HepG2 (cell line): ENCODE measurements around the gene TOM1L2. TPM values are rescaled to one million over a fixed set of nuclear protein-coding genes. Genes with fewer than 3 reads are reported as not detected.

Experiments
- ATAC-seq: fragments of 200-7000 bp; cut with Tn5 transposase; 3 replicates; pipeline ENCODE4 v1.9.1; 2020; ENCODE audit warnings: mild to moderate bottlenecking, moderate library complexity
- BruUV-seq: library from RNA; stranded (reverse); fragments of 400-500 nt; replicated peaks from 2 replicates; lab custom pipeline; 2021; lab: Mats Ljungman, UMichigan
- CTCF ChIA-PET: fragments of 300-600 bp; formaldehyde crosslinking; extraction: SDS; loops from one replicate; lab custom pipeline; 2021; ENCODE audit warnings: low total read pairs, inconsistent platforms, low intra/inter-chr PET ratio; lab: Yijun Ruan, JAX
- POLR2A ChIA-PET: fragments of 350-600 bp; sonication (Branson Sonifier 250); formaldehyde crosslinking; loops from one replicate; lab custom pipeline; 2020; ENCODE audit warnings: antibody characterized with exemption, inconsistent platforms; lab: Yijun Ruan, JAX
- DNase-seq: peaks from one replicate; pipeline ENCODE4 v3.0.0-alpha.2; 2015; ENCODE audit warnings: low spot score
- FAIRE-seq: peaks from 3 replicates; lab custom pipeline; 2011; peaks lifted over from hg19 to GRCh38; lab: Jason Lieb, UNC
- H2AFZ ChIP-seq: one replicate; pipeline ENCODE4 v1.6.1; 2011; ENCODE audit warnings: low read length, inconsistent platforms
- H3K27ac ChIP-seq: fragments of 300-600 bp; 3 replicates; pipeline ENCODE4 v1.8.0; 2011; ENCODE audit warnings: mixed run types, mild to moderate bottlenecking, mixed read lengths, low read length, inconsistent platforms; ENCODE audit not compliant: insufficient read depth; ENCODE audit errors: extremely low read length
- H3K27me3 ChIP-seq, 2 experiments: fragments of 200-600 bp in 1 of 2; 2 replicates in 1 of 2; 3 replicates in 1 of 2; pipeline versions ENCODE4 v1.6.0 to v1.8.0; 2011; ENCODE audit warnings: low read length in 2 of 2, mild to moderate bottlenecking in 2 of 2, moderate library complexity in 2 of 2, inconsistent platforms in 1 of 2; ENCODE audit not compliant: insufficient read depth in 2 of 2, control insufficient read depth in 1 of 2
- H3K36me3 ChIP-seq, 2 experiments: fragments of 200-600 bp in 1 of 2; replicated peaks in 1 of 2; 2 replicates in 1 of 2; 3 replicates in 1 of 2; pipeline versions ENCODE4 v1.5.1 to v1.8.0; 2011; ENCODE audit warnings: low read length in 2 of 2, inconsistent platforms in 1 of 2; ENCODE audit not compliant: insufficient read depth in 2 of 2, control insufficient read depth in 1 of 2
- H3K4me1 ChIP-seq: 2 replicates; pipeline ENCODE4 v1.5.1; 2012; ENCODE audit warnings: low read length, inconsistent platforms; ENCODE audit not compliant: insufficient read depth
- H3K4me2 ChIP-seq: 2 replicates; pipeline ENCODE4 v1.6.0; 2011; ENCODE audit warnings: low read depth, low read length, inconsistent platforms
- H3K4me3 ChIP-seq, 3 experiments: fragments of 200-600 bp in 1 of 3; sonication (generic), shearing (Covaris generic) in 1 of 3; replicated peaks in 1 of 3; 2 replicates each; pipeline ENCODE4 v1.5.1; 2011 to 2016; ENCODE audit warnings: low read length in 3 of 3, inconsistent platforms in 2 of 3, low read depth in 2 of 3, mild to moderate bottlenecking in 2 of 3, control low read depth in 1 of 3, mixed read lengths in 1 of 3; ENCODE audit not compliant: insufficient read depth in 1 of 3
- H3K79me2 ChIP-seq: one replicate; pipeline ENCODE4 v1.6.1; 2011; ENCODE audit warnings: low read length, inconsistent platforms; ENCODE audit not compliant: insufficient read depth
- H3K9ac ChIP-seq: 2 replicates; pipeline ENCODE4 v1.6.0; 2011; ENCODE audit warnings: mild to moderate bottlenecking, low read depth, low read length, inconsistent platforms; ENCODE audit not compliant: insufficient read depth
- H3K9me3 ChIP-seq: 2 replicates; pipeline ENCODE4 v1.5.1; 2012; ENCODE audit warnings: mild to moderate bottlenecking, low read length
- H4K20me1 ChIP-seq: 2 replicates; pipeline ENCODE4 v1.6.0; 2011; ENCODE audit warnings: inconsistent platforms, mild to moderate bottlenecking, low read length, moderate library complexity; ENCODE audit not compliant: insufficient read depth
- BCL6 ChIP-seq: IDR thresholded peaks from 2 replicates; pipeline ENCODE4 v1.6.1; 2016; ENCODE audit warnings: missing genetic modification reagents, missing compliant biosample characterization
- BRCA1 ChIP-seq: sonication (generic); formaldehyde crosslinking; IDR thresholded peaks from 2 replicates; pipeline ENCODE4 v1.4.0; 2020; ENCODE audit warnings: missing genetic modification reagents
- HCFC1 ChIP-seq: fragments of 150-350 bp; IDR thresholded peaks from 2 replicates; pipeline ENCODE4 v1.6.1; 2014; ENCODE audit warnings: low read depth, low read length
- JDP2 ChIP-seq: sonication (generic); formaldehyde crosslinking; IDR thresholded peaks from 2 replicates; pipeline ENCODE4 v1.8.1; 2022; ENCODE audit warnings: missing genetic modification reagents, borderline replicate concordance
- KDM2A ChIP-seq: sonication (generic); formaldehyde crosslinking; IDR thresholded peaks from 2 replicates; pipeline ENCODE4 v1.4.0; 2020; ENCODE audit warnings: low read depth, missing genetic modification reagents, borderline replicate concordance
- LCORL ChIP-seq, 2 experiments: fragments of 450-650 bp in 1 of 2; sonication (generic) in 1 of 2; formaldehyde crosslinking in 1 of 2; IDR thresholded peaks; 2 replicates each; pipeline versions ENCODE4 v1.5.0 to v1.6.1; 2017 to 2020; ENCODE audit warnings: antibody characterized with exemption in 1 of 2, missing genetic modification reagents in 1 of 2
- MAF1 ChIP-seq: sonication (generic); formaldehyde crosslinking; IDR thresholded peaks from 2 replicates; pipeline ENCODE4 v1.5.0; 2020; ENCODE audit warnings: missing genetic modification reagents, borderline replicate concordance
- MAFG ChIP-seq: sonication (generic); formaldehyde crosslinking; IDR thresholded peaks from 2 replicates; pipeline ENCODE4 v1.5.1; 2020; ENCODE audit warnings: mild to moderate bottlenecking, missing genetic modification reagents
- NFIB ChIP-seq: sonication (generic); formaldehyde crosslinking; IDR thresholded peaks from 2 replicates; pipeline ENCODE4 v1.9.0; 2021; ENCODE audit warnings: missing genetic modification reagents, mild to moderate bottlenecking, borderline replicate concordance
- SIN3A ChIP-seq: IDR thresholded peaks from 2 replicates; pipeline ENCODE4 v1.6.1; 2011; ENCODE audit warnings: low read depth, mild to moderate bottlenecking, control low read depth, low read length, borderline replicate concordance
- ZNF205 ChIP-seq: IDR thresholded peaks from 2 replicates; pipeline ENCODE4 v1.6.1; 2018; ENCODE audit warnings: missing biosample characterization, missing genetic modification reagents
- ZNF33B ChIP-seq: sonication (generic); formaldehyde crosslinking; IDR thresholded peaks from 2 replicates; pipeline ENCODE4 v1.5.1; 2020; ENCODE audit warnings: mild to moderate bottlenecking, missing genetic modification reagents
- ZNF773 ChIP-seq: sonication (generic); formaldehyde crosslinking; IDR thresholded peaks from 2 replicates; pipeline ENCODE4 v1.4.0; 2020; ENCODE audit warnings: missing genetic modification reagents, borderline replicate concordance
- ZNF788 ChIP-seq: sonication (generic); formaldehyde crosslinking; IDR thresholded peaks from 2 replicates; pipeline ENCODE4 v1.5.0; 2020; ENCODE audit warnings: mild to moderate bottlenecking, missing genetic modification reagents, borderline replicate concordance
- ZNF790 ChIP-seq: sonication (generic); formaldehyde crosslinking; IDR thresholded peaks from 2 replicates; pipeline ENCODE4 v1.8.0; 2022; ENCODE audit warnings: missing genetic modification reagents, mild to moderate bottlenecking, borderline replicate concordance
- ZNF879 ChIP-seq: sonication (generic); formaldehyde crosslinking; IDR thresholded peaks from 2 replicates; pipeline ENCODE4 v1.8.1; 2023; ENCODE audit warnings: missing genetic modification reagents
- WGBS: methylation state at CpG from one replicate; pipeline ENCODE4 v1.1.6; 2017; ENCODE audit warnings: low lambda C conversion rate; 5-methylcytosine and 5-hydroxymethylcytosine counted together
- in situ Hi-C: cut with HindIII; loops from 2 replicates; pipeline ENCODE4 v1.10.0; 2017; ENCODE audit warnings: low pct_unique_long_range_greater_than_20kb; ENCODE audit not compliant: extremely low pct_ligation_motif_present
- intact Hi-C: fragments of 100-400 bp; cut with micrococcal nuclease; formaldehyde crosslinking; loops from one replicate; pipeline ENCODE4 v1.10.0; 2022; ENCODE audit not compliant: unreplicated experiment
- polyA plus RNA-seq, 8 experiments: library from polyadenylated mRNA; depleted of rRNA in 3 of 8; stranded (reverse) in 7 of 8; unstranded in 1 of 8; fragments of >200 nt; fragmentation: Illumina TruSeq in 4 of 8; extraction: Trizol in 4 of 8; gene quantifications; 2 replicates each; pipeline versions ENCODE4 v1.2.1 to v1.2.3, GENCODE V29; 2011 to 2016; ENCODE audit warnings: low read depth in 4 of 8, missing spikeins in 1 of 8, mixed read lengths in 1 of 8; ENCODE audit not compliant: insufficient read depth in 1 of 8
- total RNA-seq, 5 experiments: library from RNA; depleted of rRNA; stranded (reverse); fragments of >200 nt; fragmentation: Illumina TruSeq; extraction: Trizol; gene quantifications; 2 replicates each; pipeline ENCODE4 v1.2.3, GENCODE V29; 2016; ENCODE audit warnings: low read depth in 1 of 5
- TF ChIP-seq, protein P1 (sequence below): sonication (generic); formaldehyde crosslinking; IDR thresholded peaks from 2 replicates; pipeline ENCODE4 v1.5.0; 2020; ENCODE audit warnings: missing genetic modification reagents, mild to moderate bottlenecking, borderline replicate concordance
- TF ChIP-seq, protein P2 (sequence below): IDR thresholded peaks from 2 replicates; pipeline ENCODE4 v1.6.1; 2016; ENCODE audit warnings: missing genetic modification reagents, missing compliant biosample characterization
- TF ChIP-seq, protein P3 (sequence below): sonication (generic); formaldehyde crosslinking; IDR thresholded peaks from 2 replicates; pipeline ENCODE4 v1.9.0; 2021; ENCODE audit warnings: missing genetic modification reagents, mild to moderate bottlenecking, borderline replicate concordance

Gene TOM1L2
- total and polyA plus RNA-seq, 2 of the 13 experiments (the other 11 are each of a cell fraction or from before 2014, with no cell fraction given): 4.7 to 7.4 TPM

DNA sequence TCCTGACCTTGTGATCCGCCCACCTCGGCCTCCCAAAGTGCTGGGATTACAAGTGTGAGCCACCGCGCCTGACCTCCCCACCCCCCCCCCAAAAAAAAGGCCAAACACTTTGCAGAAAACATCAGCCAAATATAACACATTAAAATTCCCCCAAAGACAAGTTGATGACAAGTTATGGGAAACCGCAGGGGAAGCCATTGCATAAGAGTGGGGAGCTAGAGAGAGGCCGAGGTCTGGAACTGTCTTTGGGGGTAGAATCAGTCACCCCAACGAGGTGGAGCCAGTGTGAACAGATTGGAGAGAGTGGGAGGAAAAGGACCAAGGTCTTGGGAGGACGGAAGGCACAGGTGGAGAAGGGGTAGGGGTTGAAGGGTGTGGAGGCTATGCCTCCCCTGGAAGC is 3.2 kb upstream of the TOM1L2 start:
- Histone ChIP-seq H3K27me3 (peaks cover 8 to 35% of the 10 kb centered on the region in 2 experiments; a peak in 4 of 5 replicates), H4K20me1 (no peaks in the 10 kb centered on the region), H3K36me3 (no peaks in the 10 kb centered on the region), H3K9ac (no peak overlapping the region), H2AFZ (no peak overlapping the region), H3K4me3 (no peak overlapping the region), H3K79me2 (peaks cover under 1% of the 10 kb centered on the region), H3K9me3 (no peaks in the 10 kb centered on the region), H3K4me2 (no peak overlapping the region), H3K27ac (no peak overlapping the region), H3K4me1 (peaks cover 17% of the 10 kb centered on the region)
- in situ Hi-C loops: no loop called here
- FAIRE-seq (no peak), DNase-seq (no peak), ATAC-seq (no peak)
- no TSS peak for BruUV-seq
- ChIA-PET POLR2A (interaction anchor here (0.7 kb wide), 1 partner anchor 224 kb away, joined by 3 read pairs; no protein-coding TSS in a partner anchor), CTCF (no interaction called here)
- intact Hi-C loops: no loop called here
- WGBS: 19% methylated on average over 8 of the region's 8 CpGs
- TF ChIP-seq MAFG (CRISPR knock-in tag): no peak
- TF ChIP-seq, protein P1, sequence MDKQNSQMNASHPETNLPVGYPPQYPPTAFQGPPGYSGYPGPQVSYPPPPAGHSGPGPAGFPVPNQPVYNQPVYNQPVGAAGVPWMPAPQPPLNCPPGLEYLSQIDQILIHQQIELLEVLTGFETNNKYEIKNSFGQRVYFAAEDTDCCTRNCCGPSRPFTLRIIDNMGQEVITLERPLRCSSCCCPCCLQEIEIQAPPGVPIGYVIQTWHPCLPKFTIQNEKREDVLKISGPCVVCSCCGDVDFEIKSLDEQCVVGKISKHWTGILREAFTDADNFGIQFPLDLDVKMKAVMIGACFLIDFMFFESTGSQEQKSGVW (CRISPR knock-in tag): no peak
- no peak for TF ChIP-seq HCFC1
- TF ChIP-seq ZNF33B (CRISPR knock-in tag): no peak
- TF ChIP-seq ZNF773 (CRISPR knock-in tag): no peak
- no peak for TF ChIP-seq ZNF790
- TF ChIP-seq BCL6 (CRISPR knock-in tag): no peak
- TF ChIP-seq KDM2A (CRISPR knock-in tag): no peak
- TF ChIP-seq ZNF788: no peak
- TF ChIP-seq, protein P2, sequence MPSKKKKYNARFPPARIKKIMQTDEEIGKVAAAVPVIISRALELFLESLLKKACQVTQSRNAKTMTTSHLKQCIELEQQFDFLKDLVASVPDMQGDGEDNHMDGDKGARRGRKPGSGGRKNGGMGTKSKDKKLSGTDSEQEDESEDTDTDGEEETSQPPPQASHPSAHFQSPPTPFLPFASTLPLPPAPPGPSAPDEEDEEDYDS: no peak
- no peak for TF ChIP-seq ZNF879
- no peak for TF ChIP-seq MAF1
- TF ChIP-seq JDP2: no peak
- no peak for TF ChIP-seq NFIB (CRISPR knock-in tag)
- TF ChIP-seq SIN3A: no peak
- TF ChIP-seq BRCA1 (CRISPR knock-in tag): no peak
- TF ChIP-seq LCORL (IDR thresholded peaks at IDR 0.05): no peak
- no peak for TF ChIP-seq LCORL (CRISPR knock-in tag; IDR thresholded peaks at IDR 0.05)
- TF ChIP-seq, protein P3, sequence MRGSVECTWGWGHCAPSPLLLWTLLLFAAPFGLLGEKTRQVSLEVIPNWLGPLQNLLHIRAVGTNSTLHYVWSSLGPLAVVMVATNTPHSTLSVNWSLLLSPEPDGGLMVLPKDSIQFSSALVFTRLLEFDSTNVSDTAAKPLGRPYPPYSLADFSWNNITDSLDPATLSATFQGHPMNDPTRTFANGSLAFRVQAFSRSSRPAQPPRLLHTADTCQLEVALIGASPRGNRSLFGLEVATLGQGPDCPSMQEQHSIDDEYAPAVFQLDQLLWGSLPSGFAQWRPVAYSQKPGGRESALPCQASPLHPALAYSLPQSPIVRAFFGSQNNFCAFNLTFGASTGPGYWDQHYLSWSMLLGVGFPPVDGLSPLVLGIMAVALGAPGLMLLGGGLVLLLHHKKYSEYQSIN (CRISPR knock-in tag): no peak
- no peak for TF ChIP-seq ZNF205
